GM19372 (cell line): Measurements from ENCODE around the gene CDK15.
"Not testable (repeated sequence)": the region's sequence is repeated elsewhere in the genome, so short reads cannot be mapped to it uniquely, and the experiment has no call there.

ENCODE experiments used
- ATAC-seq: cut with Tn5 transposase; IDR thresholded peaks from one replicate; pipeline ENCODE4 v1.9.1; 2021; ENCODE audit warnings: mild to moderate bottlenecking, low read depth, moderate library complexity; ENCODE audit not compliant: unreplicated experiment

The CDK15 gene

GRCh38 chr2:201788371-201788770 lies 18.0 kb upstream of the CDK15 start:
- no peak for ATAC-seq

GRCh38 chr2:201789395-201789794 lies 16.9 kb upstream of the CDK15 start:
- ATAC-seq, result no peak

- ATAC-seq, result no peak
Observed at GRCh38 chr2:201790291-201790690, 16.0 kb upstream of the CDK15 start.

- ATAC-seq, result no peak
Observed at GRCh38 chr2:201790989-201791388, 15.3 kb upstream of the CDK15 start.

- no peak for ATAC-seq
Observed at GRCh38 chr2:201793631-201794030, 12.7 kb upstream of the CDK15 start.

- no peak for ATAC-seq
Observed at GRCh38 chr2:201794294-201794693, 12.0 kb upstream of the CDK15 start.

- ATAC-seq, result no peak
Observed at GRCh38 chr2:201795607-201796477, 10.5 kb upstream of the CDK15 start.

GRCh38 chr2:201796478-201796865 lies 9.9 kb upstream of the CDK15 start:
- no peak for ATAC-seq

GRCh38 chr2:201797175-201797840 lies 9.0 kb upstream of the CDK15 start:
- ATAC-seq, result no peak

- no peak for ATAC-seq
Observed at GRCh38 chr2:201798252-201798913, 8.0 kb upstream of the CDK15 start.

GRCh38 chr2:201798914-201799285 lies 7.4 kb upstream of the CDK15 start:
- not testable (repeated sequence) for ATAC-seq

GRCh38 chr2:201807452-201807999 lies 1.2 kb downstream of the CDK15 start:
- no peak for ATAC-seq

GRCh38 chr2:201808027-201808426 lies 1.7 kb downstream of the CDK15 start:
- no peak for ATAC-seq

GRCh38 chr2:201809633-201810032 lies 3.3 kb downstream of the CDK15 start:
- no peak for ATAC-seq

GRCh38 chr2:201810604-201811003 lies 4.3 kb downstream of the CDK15 start:
- ATAC-seq, result not testable (repeated sequence)

- ATAC-seq, result no peak
Observed at GRCh38 chr2:201813996-201814760, 7.8 kb downstream of the CDK15 start.

GRCh38 chr2:201816657-201817575 lies 10.6 kb downstream of the CDK15 start:
- no peak for ATAC-seq

- no peak for ATAC-seq
Observed at GRCh38 chr2:201820383-201821007, 14.2 kb downstream of the CDK15 start.

- ATAC-seq, result no peak
Observed at GRCh38 chr2:201821080-201821479, 14.7 kb downstream of the CDK15 start.
